PFSK-1 (cell line): ENCODE measurements around the gene MSI1.

Source experiments
- FOXP2 ChIP-seq: optimal IDR thresholded peaks from 2 replicates; pipeline ENCODE3; 2011; ENCODE audit warnings: borderline replicate concordance, control low read depth, inconsistent platforms; ENCODE audit not compliant: insufficient read depth; ENCODE audit errors: extremely low read length, extremely low read depth
- POLR2AphosphoS5 ChIP-seq: IDR thresholded peaks from 2 replicates; pipeline ENCODE4 v1.6.1; 2012; ENCODE audit warnings: low read depth, mild to moderate bottlenecking, control low read depth, low read length, moderate library complexity
- REST ChIP-seq, 2 experiments: IDR thresholded peaks; 2 replicates each; pipeline versions ENCODE4 v1.6.1 to v1.8.0; 2011 to 2012; ENCODE audit warnings: low read depth in 2 of 2, low read length in 2 of 2, control low read depth in 1 of 2, inconsistent platforms in 1 of 2, mild to moderate bottlenecking in 1 of 2, moderate library complexity in 1 of 2; ENCODE audit not compliant: insufficient read depth in 1 of 2
- SIN3A ChIP-seq: IDR thresholded peaks from 2 replicates; pipeline ENCODE4 v1.6.1; 2012; ENCODE audit warnings: mild to moderate bottlenecking, low read length, moderate library complexity, borderline replicate concordance; ENCODE audit not compliant: insufficient read depth
- TAF1 ChIP-seq: IDR thresholded peaks from 2 replicates; pipeline ENCODE4 v1.6.1; 2012; ENCODE audit warnings: low read length, control low read depth, borderline replicate concordance; ENCODE audit not compliant: insufficient read depth

MSI1 gene

GRCh38 chr12:120376009-120376408 is 7.0 kb upstream of the MSI1 start:
- TF ChIP-seq FOXP2: no peak

GRCh38 chr12:120373683-120374082 is 4.7 kb upstream of the MSI1 start:
- TF ChIP-seq FOXP2: no peak

- TF ChIP-seq SIN3A (no peak), TAF1 (no peak), REST (IDR thresholded peaks at IDR 0.05; ENCODE audit: insufficient read depth in 1 of 2, low read depth in 2 of 2, low read length in 2 of 2) (no peak), FOXP2 (no peak), POLR2AphosphoS5 (no peak)
Measured at GRCh38 chr12:120370343-120371243, 1.6 kb upstream of the MSI1 start.

GRCh38 chr12:120369603-120370342 is 809 bp upstream of the MSI1 start:
- TF ChIP-seq TAF1 (no peak), REST (IDR thresholded peaks at IDR 0.05; ENCODE audit: insufficient read depth in 1 of 2, low read depth in 2 of 2, low read length in 2 of 2) (no peak), POLR2AphosphoS5 (no peak), FOXP2 (no peak), SIN3A (no peak)

GRCh38 chr12:120367924-120368788 is 808 bp downstream of the MSI1 start:
- TF ChIP-seq TAF1: no peak

- TF ChIP-seq SIN3A (no peak), TAF1 (no peak), REST (IDR thresholded peaks at IDR 0.05; ENCODE audit: insufficient read depth in 1 of 2, low read depth in 2 of 2, low read length in 2 of 2) (no peak), FOXP2 (no peak), POLR2AphosphoS5 (no peak)
Measured at GRCh38 chr12:120367233-120367923, 1.6 kb downstream of the MSI1 start.
